DMS114 treated with DMSO at 0.1 percent for 48 hours (cell line): ENCODE results near the gene FNDC11.
"Not testable (repeated sequence)": the region's sequence is repeated elsewhere in the genome, so short reads cannot be mapped to it uniquely, and the experiment has no call there.

Experiments
- DNase-seq: peaks from one replicate; lab custom pipeline; 2025; ENCODE audit not compliant: unreplicated experiment; lab: John Stamatoyannopoulos, UW

Gene FNDC11

GRCh38 chr20:63566395-63567135 lies 12.6 kb downstream of the FNDC11 start:
- DNase-seq, result no peak

- no peak for DNase-seq
Observed at GRCh38 chr20:63567136-63567385, 13.1 kb downstream of the FNDC11 start.

- no peak for DNase-seq
Observed at GRCh38 chr20:63567386-63568169, 13.6 kb downstream of the FNDC11 start.

- no peak for DNase-seq
Observed at GRCh38 chr20:63568170-63568981, 14.4 kb downstream of the FNDC11 start.

- no peak for DNase-seq
Observed at GRCh38 chr20:63568986-63569949, 15.3 kb downstream of the FNDC11 start.

- no peak for DNase-seq
Observed at GRCh38 chr20:63570281-63571086, 16.5 kb downstream of the FNDC11 start.

- DNase-seq, result not testable (repeated sequence)
Observed at GRCh38 chr20:63571087-63571478, 17.1 kb downstream of the FNDC11 start.

GRCh38 chr20:63572071-63572787 lies 18.3 kb downstream of the FNDC11 start:
- no peak for DNase-seq

GRCh38 chr20:63572788-63573646 lies 19.1 kb downstream of the FNDC11 start:
- no peak for DNase-seq

- no peak for DNase-seq
Observed at GRCh38 chr20:63573647-63574131, 19.7 kb downstream of the FNDC11 start.

GRCh38 chr20:63574156-63574828 lies 20.3 kb downstream of the FNDC11 start, which contains the start of gene HELZ2:
Gene HELZ2 (minus strand): TSS chr20:63574239. CDS start chr20:63572385, 1,854 bp downstream.
- DNase-seq, result peak; percentile 27

GRCh38 chr20:63574829-63575743 lies 21.1 kb downstream of the FNDC11 start:
- no peak for DNase-seq

- no peak for DNase-seq
Observed at GRCh38 chr20:63576311-63576710, 22.4 kb downstream of the FNDC11 start.

GRCh38 chr20:63577317-63577894 lies 23.4 kb downstream of the FNDC11 start:
- DNase-seq, result no peak

- DNase-seq, result no peak
Observed at GRCh38 chr20:63578224-63579016, 24.5 kb downstream of the FNDC11 start.
